T47D (cell line): ENCODE data around the gene ESYT1.
A peak's percentile ranks its signal among the peaks of the same experiment; 100 is the strongest.

Experiments
- DNase-seq, 2 experiments: peaks; one replicate each; pipeline versions ENCODE4 v3.0.0 to v3.0.0-alpha.2; 2011 to 2012; ENCODE audit warnings: low read depth in 1 of 2, low spot score in 1 of 2
- JUND ChIP-seq: IDR thresholded peaks from 2 replicates; pipeline ENCODE4 v1.6.1; 2012; ENCODE audit warnings: low read depth
- in situ Hi-C: cut with HindIII; loops from 2 replicates; pipeline ENCODE4 v1.10.0; 2016; ENCODE audit warnings: low sequenced_read_pairs, low pct_unique_long_range_greater_than_20kb

The ESYT1 gene

GRCh38 chr12:56169229-56169759, 41.2 kb downstream of the ESYT1 start:
- no peak for DNase-seq
- in situ Hi-C loops = no loop called here
- TF ChIP-seq JUND = no peak

GRCh38 chr12:56172839-56173238, 44.8 kb downstream of the ESYT1 start:
- no peak for DNase-seq
- in situ Hi-C loops = no loop called here
- TF ChIP-seq JUND = no peak

GRCh38 chr12:56178347-56178746, 50.3 kb downstream of the ESYT1 start:
- no peak for DNase-seq
- in situ Hi-C loops = no loop called here
- no peak for TF ChIP-seq JUND

- DNase-seq = no peak
- in situ Hi-C loops = no loop called here
- no peak for TF ChIP-seq JUND
These were observed 58.9 kb downstream of the ESYT1 start for GRCh38 chr12:56186957-56187356.

- in situ Hi-C loops = no loop called here
- no peak for TF ChIP-seq JUND
- no peak for DNase-seq
These were observed 60.2 kb downstream of the ESYT1 start for GRCh38 chr12:56188131-56188777.

GRCh38 chr12:56188778-56189098, 60.7 kb downstream of the ESYT1 start:
- in situ Hi-C loops = no loop called here
- TF ChIP-seq JUND = no peak
- peak in 1 of 2 experiments; percentile 38 for DNase-seq

GRCh38 chr12:56189099-56189917, 61.2 kb downstream of the ESYT1 start, which contains the start of gene SMARCC2:
Gene SMARCC2 (minus strand): TSS chr12:56189483. CDS start chr12:56189461, 22 bp downstream.
- peak; percentile 81 to 93 for DNase-seq
- no peak for TF ChIP-seq JUND
- in situ Hi-C loops = no loop called here

- in situ Hi-C loops = no loop called here
- TF ChIP-seq JUND = no peak
- peak; percentile 45 to 90 for DNase-seq
These were observed 62.0 kb downstream of the ESYT1 start for GRCh38 chr12:56189918-56190694.

- TF ChIP-seq JUND = no peak
- in situ Hi-C loops = no loop called here
- no peak for DNase-seq
These were observed 62.7 kb downstream of the ESYT1 start for GRCh38 chr12:56190695-56191155.

- in situ Hi-C loops = no loop called here
- DNase-seq = no peak
- no peak for TF ChIP-seq JUND
These were observed 64.5 kb downstream of the ESYT1 start for GRCh38 chr12:56192582-56192981.

- in situ Hi-C loops = no loop called here
- DNase-seq = peak; percentile 68 to 93
- TF ChIP-seq JUND = no peak
These were observed 65.0 kb downstream of the ESYT1 start for GRCh38 chr12:56193025-56193578.
